Neural crest cell (in vitro differentiated cells): ENCODE results near the gene ABHD13. TPM values are rescaled to one million over a fixed set of nuclear protein-coding genes. Genes with fewer than 3 reads are reported as not detected.
"Not testable (repeated sequence)": the region's sequence is repeated elsewhere in the genome, so short reads cannot be mapped to it uniquely, and the experiment has no call there.

Experiments used
- DNase-seq: peaks from one replicate; pipeline ENCODE4 v3.0.0; 2021; ENCODE audit warnings: low read depth, mixed read lengths, low spot score
- H3K27ac Mint-ChIP-seq: one replicate; pipeline ENCODE4 v1.8.0; 2021; ENCODE audit warnings: mild to moderate bottlenecking, mixed read lengths; ENCODE audit not compliant: unreplicated experiment
- H3K27me3 Mint-ChIP-seq: 2 replicates; pipeline ENCODE4 v1.8.0; 2021; ENCODE audit warnings: low read depth, mild to moderate bottlenecking, mixed read lengths
- H3K36me3 Mint-ChIP-seq: 2 replicates; pipeline ENCODE4 v1.8.0; 2021; ENCODE audit warnings: low read depth, mild to moderate bottlenecking, mixed read lengths
- H3K4me1 Mint-ChIP-seq: 2 replicates; pipeline ENCODE4 v1.8.0; 2021; ENCODE audit warnings: mixed read lengths
- H3K4me3 Mint-ChIP-seq: one replicate; pipeline ENCODE4 v1.8.0; 2021; ENCODE audit warnings: mild to moderate bottlenecking, mixed read lengths
- H3K9me3 Mint-ChIP-seq: 2 replicates; pipeline ENCODE4 v1.8.0; 2021; ENCODE audit warnings: mixed read lengths
- CTCF ChIP-seq: fragments of 200-600 bp; sonication (generic); conservative IDR thresholded peaks from 2 replicates; pipeline ENCODE4 v1.5.0; 2021; ENCODE audit warnings: antibody characterized with exemption, mild to moderate bottlenecking
- total RNA-seq: library from RNA; stranded (reverse); gene quantifications from 2 replicates; pipeline ENCODE4 v1.2.1, GENCODE V29; 2021

The ABHD13 gene
- total RNA-seq, 1 donor from 2014 or later = 8.1 TPM

DNA sequence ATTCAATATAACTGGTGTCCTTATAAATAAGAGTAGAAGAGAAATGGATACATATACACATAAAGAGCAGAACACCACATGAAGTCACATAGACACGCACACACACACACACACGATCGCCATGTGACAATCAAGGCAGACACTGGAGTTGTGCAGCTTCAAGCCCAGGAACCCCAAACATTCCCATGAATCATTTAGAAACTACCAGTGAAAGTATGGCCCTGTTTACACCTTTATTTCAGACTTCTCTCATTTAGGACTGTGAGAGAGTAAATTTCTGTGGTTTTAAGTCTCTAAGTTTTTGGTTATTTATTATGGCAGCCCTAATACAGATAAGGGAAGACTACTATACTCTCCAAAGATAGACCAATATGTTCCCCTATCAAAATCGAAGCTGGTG lies 31.0 kb downstream of the ABHD13 start:
- Mint-ChIP-seq H3K4me1 (no peaks in the 10 kb centered on the region), H3K36me3 (peaks cover 31% of the 10 kb centered on the region), H3K4me3 (no peak overlapping the region), H3K27ac (no peak overlapping the region), H3K9me3 (peaks cover 22% of the 10 kb centered on the region), H3K27me3 (no peaks in the 10 kb centered on the region)
- no peak for DNase-seq
- TF ChIP-seq CTCF = no peak

DNA sequence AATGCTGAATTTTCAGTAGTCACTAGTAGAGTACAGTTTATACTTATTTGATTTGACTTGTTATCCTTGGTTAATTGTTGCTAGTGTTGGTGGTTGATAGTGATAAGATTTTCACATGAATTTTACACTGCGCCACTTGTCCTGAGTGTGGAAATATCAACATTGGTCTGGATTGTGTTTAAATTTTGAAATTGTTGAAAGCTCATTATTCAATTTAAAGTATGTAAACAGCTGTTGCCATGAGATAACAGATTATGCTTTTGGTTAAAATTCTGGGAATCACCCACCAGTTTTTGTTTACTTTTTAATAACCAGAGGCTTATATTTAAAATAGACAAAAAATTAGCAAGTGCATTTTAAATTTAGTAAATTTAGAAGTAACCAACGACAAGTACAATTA lies 39.1 kb downstream of the ABHD13 start:
- no peak overlapping the region for H3K4me3 Mint-ChIP-seq
- H3K4me1 Mint-ChIP-seq = no peaks in the 10 kb centered on the region
- no peak overlapping the region for H3K27ac Mint-ChIP-seq
- peaks cover 9% of the 10 kb centered on the region for H3K36me3 Mint-ChIP-seq
- H3K9me3 Mint-ChIP-seq = peaks cover 3% of the 10 kb centered on the region
- TF ChIP-seq CTCF = no peak
- no peak for DNase-seq
- H3K27me3 Mint-ChIP-seq = no peaks in the 10 kb centered on the region

DNA sequence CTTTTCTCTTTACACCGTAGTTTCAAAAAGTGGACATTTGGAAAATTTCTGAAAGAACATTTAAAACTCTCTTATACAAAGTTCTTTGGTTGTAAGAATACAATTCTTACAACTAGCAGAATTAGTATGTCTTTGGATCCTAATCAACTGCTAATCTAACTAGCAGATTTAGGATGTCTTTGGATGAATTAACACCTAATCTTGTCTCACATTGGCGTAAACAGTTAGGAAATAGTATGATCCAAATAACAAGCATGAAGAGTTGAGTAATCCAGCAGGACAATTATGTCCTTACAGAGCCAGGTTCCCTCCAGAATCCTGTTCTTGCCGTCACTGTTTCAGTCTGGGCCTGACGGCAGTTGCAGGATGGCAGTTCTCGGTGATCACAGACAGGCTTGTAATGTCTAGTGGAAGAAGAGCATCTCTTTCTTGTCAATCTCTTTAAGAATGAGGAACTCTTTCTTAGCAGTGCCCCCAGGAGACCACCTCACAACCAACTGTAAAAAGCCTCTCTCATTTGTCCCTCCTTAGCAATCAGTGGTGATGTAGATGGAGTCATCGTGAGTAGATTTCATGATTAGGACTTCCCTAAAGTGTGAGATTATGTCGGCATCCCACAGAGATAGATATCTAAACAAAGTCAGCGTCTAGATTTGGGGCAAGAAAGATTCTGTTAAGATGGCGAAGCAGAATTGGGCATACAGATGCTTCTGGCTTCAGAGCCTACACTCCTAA lies 45.6 kb downstream of the ABHD13 start:
- Mint-ChIP-seq H3K27ac (no peak overlapping the region), H3K27me3 (no peaks in the 10 kb centered on the region), H3K9me3 (peaks cover 2% of the 10 kb centered on the region), H3K36me3 (no peaks in the 10 kb centered on the region), H3K4me1 (no peaks in the 10 kb centered on the region), H3K4me3 (no peak overlapping the region)
- TF ChIP-seq CTCF = no peak
- DNase-seq = no peak

DNA sequence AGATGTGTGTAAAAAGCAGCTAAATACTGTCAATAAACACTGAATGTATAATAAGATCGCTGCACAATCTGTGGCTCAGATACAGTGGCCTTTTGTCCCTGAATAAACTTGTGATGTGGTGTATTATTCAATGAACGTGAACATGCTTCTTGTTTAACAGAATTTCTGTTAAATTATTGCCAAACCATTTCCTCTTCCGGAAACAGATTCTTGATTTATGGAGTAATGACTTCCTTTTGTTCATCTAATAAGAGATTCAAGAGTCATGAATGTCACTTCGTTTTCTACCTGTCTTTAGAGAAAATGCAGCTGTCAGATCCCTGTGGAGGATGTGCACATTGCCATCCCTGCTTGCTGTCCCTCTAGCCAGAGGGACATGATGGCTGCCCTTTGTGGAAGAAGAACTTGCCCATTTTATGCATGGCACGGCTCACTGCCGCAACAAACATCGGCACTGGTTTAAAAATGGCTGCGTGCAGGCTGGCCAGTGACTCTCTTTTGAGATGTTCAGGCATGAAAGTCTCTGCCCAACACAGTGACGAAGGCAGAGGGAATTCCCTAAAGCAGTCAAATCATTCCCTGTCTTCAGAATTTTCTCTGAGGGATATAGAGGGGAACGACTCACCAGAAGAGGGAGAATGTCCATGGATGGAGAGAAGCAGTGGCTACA lies 48.3 kb downstream of the ABHD13 start:
- no peak for TF ChIP-seq CTCF
- Mint-ChIP-seq H3K27ac (no peak overlapping the region), H3K36me3 (no peaks in the 10 kb centered on the region), H3K4me1 (no peaks in the 10 kb centered on the region), H3K27me3 (no peaks in the 10 kb centered on the region), H3K4me3 (no peak overlapping the region), H3K9me3 (peaks cover 2% of the 10 kb centered on the region)
- no peak for DNase-seq

- Mint-ChIP-seq H3K36me3 (no peaks in the 10 kb centered on the region), H3K4me3 (no peak overlapping the region)
Measured at GRCh38 chr13:108267347-108267746, 49.2 kb downstream of the ABHD13 start.

GRCh38 chr13:108267855-108268254 lies 49.7 kb downstream of the ABHD13 start:
- H3K4me1 Mint-ChIP-seq, DNase-seq, H3K27me3 Mint-ChIP-seq, H3K9me3 Mint-ChIP-seq, H3K4me3 Mint-ChIP-seq, H3K27ac Mint-ChIP-seq, H3K36me3 Mint-ChIP-seq: not testable (repeated sequence)

More at GRCh38 chr13:108267347-108267746, 49.2 kb downstream of the ABHD13 start:
- Mint-ChIP-seq H3K27me3 (no peaks in the 10 kb centered on the region), H3K27ac (no peak overlapping the region), H3K9me3 (peaks cover 2% of the 10 kb centered on the region), H3K4me1 (no peaks in the 10 kb centered on the region)
- TF ChIP-seq CTCF = no peak
- DNase-seq = no peak
